NCI-H526 treated with DMSO at 0.1 percent for 48 hours (cell line): Measurements from ENCODE around the gene MIP.
"Not testable (repeated sequence)": the region's sequence is repeated elsewhere in the genome, so short reads cannot be mapped to it uniquely, and the experiment has no call there.

Source experiments
- DNase-seq: peaks from one replicate; lab custom pipeline; 2025; lab: John Stamatoyannopoulos, UW

The MIP gene

GRCh38 chr12:56454557-56454956 lies at the start of gene MIP:
MIP (minus strand) TSS chr12:56454657; CDS start chr12:56454613, 44 bp downstream.
- DNase-seq: no peak

- DNase-seq: not testable (repeated sequence)
Measured at GRCh38 chr12:56499879-56500278, 45.4 kb upstream of the MIP start.

- DNase-seq: not testable (repeated sequence)
Measured at GRCh38 chr12:56499452-56499851, 45.0 kb upstream of the MIP start.

- DNase-seq: not testable (repeated sequence)
Measured at GRCh38 chr12:56498126-56498902, 43.9 kb upstream of the MIP start.

GRCh38 chr12:56496704-56497103 lies 42.2 kb upstream of the MIP start:
- DNase-seq: not testable (repeated sequence)

- not testable (repeated sequence) for DNase-seq
Measured at GRCh38 chr12:56494481-56494880, 40.0 kb upstream of the MIP start.

- DNase-seq: not testable (repeated sequence)
Measured at GRCh38 chr12:56494106-56494415, 39.6 kb upstream of the MIP start.

GRCh38 chr12:56493409-56494105 lies 39.1 kb upstream of the MIP start:
- not testable (repeated sequence) for DNase-seq

- DNase-seq: no peak
Measured at GRCh38 chr12:56490360-56490759, 35.9 kb upstream of the MIP start.

GRCh38 chr12:56488041-56488955 lies 33.8 kb upstream of the MIP start, which contains the start of gene GLS2:
GLS2 (minus strand) TSS chr12:56488161; CDS start chr12:56488118, 43 bp downstream.
- peak; percentile 89 for DNase-seq

GRCh38 chr12:56487448-56488040 lies 33.1 kb upstream of the MIP start:
- DNase-seq: peak; percentile 66

GRCh38 chr12:56486694-56487093 lies 32.2 kb upstream of the MIP start:
- no peak for DNase-seq

- no peak for DNase-seq
Measured at GRCh38 chr12:56484566-56484965, 30.1 kb upstream of the MIP start.

- no peak for DNase-seq
Measured at GRCh38 chr12:56479625-56480024, 25.2 kb upstream of the MIP start.

- no peak for DNase-seq
Measured at GRCh38 chr12:56477521-56478225, 23.2 kb upstream of the MIP start.

- no peak for DNase-seq
Measured at GRCh38 chr12:56476972-56477432, 22.5 kb upstream of the MIP start.

- DNase-seq: no peak
Measured at GRCh38 chr12:56476143-56476542, 21.7 kb upstream of the MIP start.

GRCh38 chr12:56474389-56474788 lies 19.9 kb upstream of the MIP start:
- DNase-seq: no peak

- no peak for DNase-seq
Measured at GRCh38 chr12:56469007-56469930, 14.8 kb upstream of the MIP start.
